Activated effector memory CD4-positive, alpha-beta T cell treated with Interleukin-2 at 50 U/mL for 16 hours (primary cell): ENCODE measurements around the gene IAPP.
"Not testable (repeated sequence)": the region's sequence is repeated elsewhere in the genome, so short reads cannot be mapped to it uniquely, and the experiment has no call there.

Source experiments
- DNase-seq: peaks from one replicate; pipeline ENCODE4 v3.0.0-alpha.2; 2020

IAPP gene

DNA sequence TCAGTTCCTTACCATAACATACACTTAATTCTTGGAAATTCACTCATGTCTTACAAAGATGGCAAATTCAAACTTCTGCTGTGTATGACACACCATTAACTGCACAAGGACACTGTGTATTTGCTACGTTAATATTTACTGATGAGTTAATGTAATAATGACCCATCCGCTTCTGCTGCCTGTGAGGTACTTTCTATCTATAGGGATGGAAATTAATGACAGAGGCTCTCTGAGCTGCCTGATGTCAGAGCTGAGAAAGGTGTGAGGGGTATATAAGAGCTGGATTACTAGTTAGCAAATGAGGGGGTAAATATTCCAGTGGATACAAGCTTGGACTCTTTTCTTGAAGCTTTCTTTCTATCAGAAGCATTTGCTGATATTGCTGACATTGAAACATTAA is at the start of gene IAPP:
IAPP (plus strand) TSS at position 301 of the 400 bp plus-strand sequence. CDS start 450 bp downstream, outside the sequence.
- DNase-seq = no peak

DNA sequence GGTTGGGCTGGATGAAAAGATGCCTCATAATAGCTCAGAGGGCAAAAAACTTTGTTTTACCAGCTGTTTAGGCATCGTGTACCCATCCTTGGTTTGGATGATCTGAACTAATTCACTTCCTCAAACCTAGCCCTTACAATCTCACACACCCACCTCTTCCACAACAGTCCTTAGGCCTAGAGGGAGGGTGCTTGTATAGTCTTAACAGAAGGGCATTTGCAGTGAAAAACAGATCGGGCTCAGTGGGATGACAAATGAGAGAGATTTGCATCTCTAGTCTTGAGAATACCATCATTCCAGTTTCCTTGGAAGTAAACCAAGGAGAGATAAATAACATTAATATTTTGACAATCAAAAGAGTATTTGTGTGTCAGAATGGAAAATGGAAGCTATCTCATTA is 49.0 kb upstream of the IAPP start:
- no peak for DNase-seq

DNA sequence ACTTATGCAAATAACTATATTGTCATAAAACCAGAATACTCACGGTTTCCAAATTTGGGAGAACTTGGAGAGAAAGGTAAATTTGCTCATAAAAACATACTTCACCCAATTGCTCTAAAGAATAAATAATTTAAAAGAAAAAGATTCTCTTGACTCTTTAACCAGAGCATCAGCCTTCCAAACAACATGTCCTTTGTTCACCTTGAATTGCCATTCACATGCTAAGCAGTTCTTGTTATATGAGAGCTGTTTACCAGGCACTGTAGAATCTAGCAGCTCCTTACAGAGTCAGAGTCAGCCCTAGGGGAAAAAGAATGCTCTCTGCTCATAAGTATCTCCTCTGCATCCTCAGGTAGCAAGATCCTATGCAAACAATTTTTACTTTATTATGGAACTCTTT is 48.2 kb upstream of the IAPP start:
- no peak for DNase-seq

DNA sequence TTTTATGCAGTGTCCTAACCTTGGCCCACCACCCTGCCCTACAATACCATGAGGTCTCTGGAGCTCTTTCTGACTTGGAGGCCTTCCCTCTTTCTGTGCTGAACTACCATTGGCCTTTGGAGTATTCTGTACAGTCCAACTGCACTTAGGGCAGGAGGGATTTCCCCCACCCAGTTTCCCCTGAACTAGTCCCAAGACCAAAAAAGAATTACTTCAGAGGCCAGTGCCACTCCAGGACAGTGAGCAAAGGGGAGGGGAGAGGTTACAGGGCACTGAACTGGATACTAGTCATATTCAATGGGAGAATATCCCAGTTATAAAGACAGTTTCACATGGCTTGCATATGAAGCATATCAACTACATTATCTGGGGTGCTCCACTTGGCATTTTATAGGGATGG is 44.1 kb upstream of the IAPP start:
- DNase-seq = no peak

DNA sequence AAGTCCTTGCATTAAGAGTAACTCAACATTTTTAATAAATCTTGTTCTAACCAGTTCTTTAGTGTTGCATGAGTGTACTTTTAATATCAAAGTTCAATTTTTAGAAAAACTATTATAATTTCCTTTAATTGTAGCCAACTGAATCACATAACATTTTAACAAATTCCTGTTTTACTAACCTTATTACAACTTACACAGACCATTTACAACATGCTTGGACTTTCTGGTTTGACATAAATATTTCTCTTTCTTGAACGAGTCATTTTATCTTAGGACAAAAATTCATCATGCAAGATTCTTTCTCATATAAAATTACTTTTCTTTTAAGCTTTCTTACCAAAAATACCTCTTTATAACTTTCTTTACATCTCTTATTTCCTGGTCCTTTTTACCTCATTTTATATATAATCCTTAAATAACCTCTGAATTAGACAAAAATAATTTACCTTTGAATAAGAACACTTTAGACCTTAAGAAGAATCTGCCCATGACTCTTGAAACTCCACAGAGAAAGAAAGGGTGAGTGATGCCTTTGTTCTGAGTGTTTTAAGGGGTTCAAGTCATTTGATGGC is 41.9 kb upstream of the IAPP start:
- DNase-seq = no peak

DNA sequence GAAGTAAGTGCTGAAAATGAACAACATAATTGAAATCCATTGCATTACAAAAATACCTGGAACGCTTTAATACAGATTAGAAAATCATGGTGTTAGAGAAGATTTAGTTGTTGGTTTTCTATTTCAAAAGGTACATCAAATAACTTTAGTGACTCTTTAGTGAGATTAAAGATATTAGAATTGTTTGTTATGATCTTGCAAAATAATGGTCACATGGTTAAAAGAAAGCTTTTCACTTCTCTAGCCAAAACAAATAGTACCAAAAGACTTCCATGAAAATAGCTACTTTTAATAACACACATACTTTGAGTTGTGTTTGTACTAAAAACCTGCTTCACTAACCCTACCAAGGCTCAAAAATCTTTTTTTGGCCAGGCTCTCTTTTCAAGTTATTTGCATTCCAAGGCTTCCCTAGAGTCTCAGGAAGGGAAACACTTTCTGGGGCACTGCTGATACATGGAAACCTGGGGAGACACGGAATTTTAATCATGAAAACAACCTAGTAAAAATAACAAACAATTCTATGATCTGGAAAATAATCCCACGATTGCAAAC is 37.9 kb upstream of the IAPP start, which contains the start of gene SLCO1A2:
SLCO1A2 (minus strand) TSS at position 147 of the 555 bp plus-strand sequence. CDS start 270 bp downstream, outside the sequence.
- no peak for DNase-seq

DNA sequence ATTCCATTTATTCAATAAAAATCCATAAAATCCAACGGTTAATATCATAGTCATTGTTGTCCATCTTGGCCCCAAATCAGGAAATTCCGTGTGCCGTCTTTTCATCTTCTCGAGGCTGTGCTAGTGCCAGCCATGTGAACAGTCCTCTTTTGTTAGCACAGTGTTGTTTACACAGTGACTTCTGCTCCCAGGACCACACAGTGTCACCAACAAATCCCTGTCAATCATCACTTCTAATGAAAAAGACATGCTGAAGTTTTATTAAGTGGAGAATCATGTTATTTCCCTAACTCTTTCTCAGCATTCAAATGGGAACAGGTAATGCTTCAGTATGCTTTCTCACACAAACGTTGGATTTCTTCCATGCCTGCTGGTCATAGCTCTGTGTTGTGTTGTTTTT is 36.0 kb upstream of the IAPP start:
- no peak for DNase-seq

DNA sequence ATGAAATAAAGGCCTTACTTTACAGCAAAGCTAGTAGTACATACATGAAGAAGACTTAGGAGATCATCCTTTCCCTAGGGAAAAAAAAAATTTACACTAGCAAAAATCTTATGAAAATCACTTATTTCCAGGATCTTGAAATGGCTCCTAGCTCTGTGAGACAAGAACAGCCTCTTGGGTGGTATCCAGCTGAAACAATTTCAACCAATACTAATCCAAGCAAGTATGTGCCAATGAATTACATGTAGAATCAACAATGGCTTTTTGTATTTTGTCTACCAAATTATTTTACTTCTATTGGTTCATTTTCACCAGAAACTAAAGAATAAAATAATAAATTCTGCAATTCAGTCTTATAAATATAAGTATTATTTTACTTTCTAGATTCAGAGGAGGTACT is 35.2 kb upstream of the IAPP start:
- DNase-seq = no peak

DNA sequence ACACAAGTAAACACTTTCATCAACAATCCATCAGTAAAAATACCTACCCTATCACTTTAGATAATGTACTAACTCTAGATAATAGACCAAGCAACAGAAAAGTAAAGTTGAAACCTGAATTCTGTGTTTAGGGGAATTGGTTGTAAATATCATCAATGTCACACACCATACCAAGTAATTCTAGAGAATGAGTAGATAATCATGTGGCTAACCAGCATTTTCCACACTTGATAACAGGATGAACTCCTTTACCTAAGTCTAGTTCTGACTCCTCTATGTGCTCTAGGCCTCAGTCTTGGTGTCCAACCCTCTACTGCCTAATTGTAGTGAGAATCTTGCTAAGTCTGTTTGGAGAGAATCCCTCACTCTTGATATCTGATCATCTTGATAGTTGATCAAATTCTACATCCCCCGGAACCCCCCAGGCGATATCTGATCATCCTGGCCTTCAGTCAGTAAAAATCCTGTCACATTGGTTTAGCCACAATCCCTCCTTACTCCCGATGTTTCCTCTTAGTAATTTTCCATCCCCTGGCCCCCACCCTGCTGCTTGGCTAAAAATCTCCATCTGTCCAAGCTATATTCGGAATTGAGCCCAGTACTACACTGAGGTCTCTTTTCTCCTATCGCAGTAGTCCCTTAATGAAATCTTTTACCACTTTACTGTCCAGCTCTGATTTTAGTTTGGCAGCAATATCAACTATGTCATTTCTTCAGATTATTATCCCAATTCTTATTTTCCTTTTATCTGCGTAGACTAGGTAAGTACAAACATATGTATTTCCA is 34.5 kb upstream of the IAPP start:
- no peak for DNase-seq

DNA sequence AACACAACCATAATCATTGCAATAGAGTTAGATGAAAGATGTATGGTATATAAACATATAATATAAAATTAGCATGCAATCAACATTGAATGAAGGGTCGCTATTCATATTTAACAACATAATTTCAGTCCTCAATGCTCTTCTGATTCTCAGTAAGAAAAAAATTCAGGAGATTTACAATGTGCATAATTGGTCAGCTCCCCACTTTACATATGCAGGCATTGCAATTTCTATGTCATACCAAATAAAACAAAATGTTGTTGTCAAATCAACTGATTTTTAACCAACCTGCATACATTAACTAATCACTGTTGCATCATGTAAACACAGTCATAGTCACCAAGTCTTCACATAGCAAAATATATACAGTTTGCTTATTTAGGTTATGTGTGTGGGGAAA is 32.8 kb upstream of the IAPP start:
- DNase-seq = no peak

DNA sequence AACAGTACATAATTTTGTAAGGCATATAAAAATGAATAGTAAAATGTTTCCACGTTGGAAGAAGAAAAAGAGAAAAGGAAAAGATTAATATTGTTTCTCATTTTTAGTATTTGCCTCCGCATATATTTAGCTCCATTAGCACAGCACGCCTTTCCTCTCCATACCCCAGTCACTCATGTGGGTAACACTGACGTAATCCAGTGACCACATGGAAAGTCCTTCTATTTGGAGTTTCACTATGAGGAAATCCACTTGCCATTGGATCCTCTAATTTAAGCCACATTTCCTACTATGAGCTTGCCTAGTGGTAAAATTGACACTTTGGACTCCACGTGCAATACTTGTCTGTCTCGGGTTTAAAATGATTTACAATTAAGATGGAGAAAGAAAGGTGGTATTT is 32.3 kb upstream of the IAPP start:
- DNase-seq = no peak

DNA sequence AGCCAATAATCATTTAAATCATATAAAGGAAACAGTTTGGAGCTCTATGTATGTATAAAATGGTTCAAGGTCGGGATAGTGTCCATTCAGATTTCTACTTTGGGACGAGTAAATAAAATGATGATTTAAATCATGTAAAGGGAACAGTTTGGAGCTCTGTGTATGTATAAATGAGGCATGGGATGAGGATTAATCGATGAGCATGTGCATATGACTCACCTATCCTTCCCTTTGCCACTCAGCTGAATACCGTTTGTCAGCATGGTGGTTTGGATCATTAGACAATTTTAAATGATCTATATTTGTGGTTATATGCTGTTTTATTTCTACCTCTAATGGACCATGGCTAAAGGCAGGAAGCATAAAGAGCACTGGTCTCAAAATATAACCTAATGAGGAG is 30.9 kb upstream of the IAPP start:
- no peak for DNase-seq

DNA sequence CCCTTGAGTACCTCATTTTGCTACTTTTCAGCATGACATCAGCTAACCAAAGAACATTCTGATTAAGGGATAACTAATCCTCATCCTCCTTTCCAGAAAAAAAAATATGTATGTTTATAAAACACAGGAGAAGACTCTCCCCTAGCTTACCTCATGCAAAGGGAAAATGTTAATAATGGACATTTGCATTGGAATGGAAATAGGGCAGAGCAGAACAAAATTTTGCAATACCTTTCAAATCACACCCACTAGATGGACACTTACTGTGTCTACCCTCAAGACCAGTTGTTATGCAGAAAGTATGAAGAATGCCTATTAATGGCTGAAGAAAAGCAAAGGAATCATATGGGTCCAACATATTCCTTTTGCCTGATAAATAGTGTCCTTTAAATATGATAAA is 29.1 kb upstream of the IAPP start:
- DNase-seq = no peak

DNA sequence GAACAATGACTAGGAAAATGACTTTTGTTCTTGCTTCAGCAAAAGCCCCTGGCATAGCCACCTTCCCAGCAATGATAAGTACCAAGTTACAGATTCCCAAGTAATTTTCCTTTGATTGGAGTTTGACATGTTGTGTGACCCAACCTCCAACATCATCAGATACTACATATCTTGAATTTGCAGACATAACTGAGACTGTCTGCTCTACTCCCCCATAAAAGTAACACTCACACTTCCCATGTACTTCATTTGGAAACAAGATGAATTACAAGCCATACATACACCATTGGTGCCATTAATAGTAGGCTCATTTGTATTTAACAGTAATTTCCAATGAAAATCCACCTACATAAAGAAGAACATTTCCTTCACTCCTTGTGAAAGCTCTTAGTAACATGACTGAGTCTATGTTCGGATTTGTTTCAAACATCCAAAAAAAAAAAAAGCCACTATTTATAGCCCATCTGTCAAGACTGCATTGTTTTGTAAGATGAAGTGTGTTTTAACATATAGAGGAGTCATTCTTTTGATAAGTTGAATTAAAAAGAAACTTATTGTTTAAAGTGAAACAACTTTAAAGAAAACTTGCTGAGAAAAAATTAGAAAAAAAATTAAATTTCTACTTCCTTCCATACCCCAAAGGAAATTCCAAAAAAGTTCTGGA is 26.0 kb upstream of the IAPP start:
- DNase-seq = no peak

DNA sequence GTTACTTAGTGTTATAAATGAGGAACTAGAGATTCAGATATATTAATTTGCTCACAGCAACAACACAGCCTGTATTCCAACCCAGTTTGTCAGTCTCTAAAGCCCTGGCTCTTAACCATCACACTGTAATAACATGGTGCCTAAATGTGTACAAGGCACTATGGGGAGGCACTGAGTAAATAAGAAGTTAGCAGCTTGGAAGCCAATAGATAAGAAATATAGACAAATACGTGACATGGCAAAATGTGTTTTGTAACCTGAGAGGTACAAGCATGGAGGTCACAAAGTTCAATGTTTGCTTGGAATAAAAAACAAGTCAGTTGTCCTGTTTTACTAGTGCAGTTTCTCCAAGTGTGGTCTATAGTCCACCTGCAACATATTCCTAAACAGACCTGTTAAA is 21.7 kb upstream of the IAPP start:
- DNase-seq = no peak

DNA sequence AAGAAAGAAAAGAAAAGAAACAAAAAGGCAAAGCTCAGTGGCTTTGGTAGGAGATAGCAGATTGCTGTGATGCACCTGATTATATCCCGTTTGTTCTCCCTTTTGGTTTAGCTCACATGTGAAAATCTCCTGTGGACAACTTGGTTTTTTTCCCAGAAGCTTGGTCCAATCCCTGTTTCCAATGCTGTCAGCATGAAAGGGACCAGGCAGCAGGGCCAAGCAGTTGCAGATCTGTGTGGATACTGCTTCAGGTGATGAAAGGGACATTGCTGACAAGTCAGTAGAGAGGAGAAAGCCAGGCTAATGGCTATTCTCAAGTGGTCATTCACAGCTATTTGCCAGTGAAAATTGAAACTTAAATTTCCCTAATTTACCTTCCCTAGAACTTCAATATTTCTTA is 19.2 kb upstream of the IAPP start:
- no peak for DNase-seq

DNA sequence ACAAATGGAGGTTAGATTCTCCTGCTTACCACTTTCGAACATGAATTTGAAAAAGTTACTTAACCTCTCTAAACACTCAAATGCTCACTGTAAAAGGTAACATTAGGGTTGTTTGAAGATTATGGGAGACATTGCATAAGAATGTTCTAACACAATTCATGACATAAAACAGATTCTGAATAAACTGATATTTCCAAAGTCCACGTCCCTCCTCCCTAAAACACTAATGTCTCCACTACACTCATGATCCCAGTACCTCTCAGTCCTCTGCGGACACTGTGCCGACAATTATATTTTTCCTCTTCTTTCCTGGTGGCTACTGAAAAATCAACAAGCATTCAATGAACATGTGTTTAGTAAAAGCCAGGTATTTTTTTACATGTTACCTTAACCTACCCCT is 18.8 kb upstream of the IAPP start:
- DNase-seq = no peak

DNA sequence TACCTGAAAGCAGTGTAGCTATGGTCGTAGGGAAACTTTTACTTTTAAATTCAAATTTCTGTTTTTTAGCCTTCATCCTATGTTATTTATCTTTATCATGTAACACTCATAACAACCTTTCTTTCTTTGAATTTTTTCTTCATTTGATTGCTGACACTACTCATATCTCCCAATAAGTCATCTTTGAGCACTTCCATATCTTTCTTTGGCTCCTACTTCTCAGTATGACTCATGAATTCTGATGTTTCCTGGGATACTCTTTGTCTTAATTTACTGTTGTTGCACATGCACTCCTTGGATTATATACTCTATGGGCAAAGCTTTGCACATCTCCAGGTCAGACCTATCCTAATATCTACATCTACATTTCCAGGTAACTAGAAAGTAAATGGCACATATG is 18.1 kb upstream of the IAPP start:
- DNase-seq = no peak

DNA sequence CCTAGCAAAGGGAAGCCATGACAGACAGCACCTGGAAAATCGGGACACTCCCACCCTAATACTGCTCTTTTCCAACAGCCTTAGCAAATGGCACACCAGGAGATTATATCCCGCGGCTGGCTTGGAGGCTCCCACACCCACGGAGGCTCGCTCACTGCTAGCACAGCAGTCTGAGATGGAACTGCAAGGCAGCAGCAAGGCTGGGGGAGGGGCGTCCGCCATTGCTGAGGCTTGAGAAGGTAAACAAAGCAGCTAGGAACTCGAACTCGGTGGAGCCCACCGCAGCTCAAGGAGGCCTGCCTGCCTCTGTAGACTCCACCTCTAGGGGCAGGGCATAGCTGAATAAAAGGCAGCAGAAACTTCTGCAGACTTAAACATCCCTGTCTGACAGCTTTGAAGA is 12.1 kb upstream of the IAPP start:
- DNase-seq = not testable (repeated sequence)

DNA sequence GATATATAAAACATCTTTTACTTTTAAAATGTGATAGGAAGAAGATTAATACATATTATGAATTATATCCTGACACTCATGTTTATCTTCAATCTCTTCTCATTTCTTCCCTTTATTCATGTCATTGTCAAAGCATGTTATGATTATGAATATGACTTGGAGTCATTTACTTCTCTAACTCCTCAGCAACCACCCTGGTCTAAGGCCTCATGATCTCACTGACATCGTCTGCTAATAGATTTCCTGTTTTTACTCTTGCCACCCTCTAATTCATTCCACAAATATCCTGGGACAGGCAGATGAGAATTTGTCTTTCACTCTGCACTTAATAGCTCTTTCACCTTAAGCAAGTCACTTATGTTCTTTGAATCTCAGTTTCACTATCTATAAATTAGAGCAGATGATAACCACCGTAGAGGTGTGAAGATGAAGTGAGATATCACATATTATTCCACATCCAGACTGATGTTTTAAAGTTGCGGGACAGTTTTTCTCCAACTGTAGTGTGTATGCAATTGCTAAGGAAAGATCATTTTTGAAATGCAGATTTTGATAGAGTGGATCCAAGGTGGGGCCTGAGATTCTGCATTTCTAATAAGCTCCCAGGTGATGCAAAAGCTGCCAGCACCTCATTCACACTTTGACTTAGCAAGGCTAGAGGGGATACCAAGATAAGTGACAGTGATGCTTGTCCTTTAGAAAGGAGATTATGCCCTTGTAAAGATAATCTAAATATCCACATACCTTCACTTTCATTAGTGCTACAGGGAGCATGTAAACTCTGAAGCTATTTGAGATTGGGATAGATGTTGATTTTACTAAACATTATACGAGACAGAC is 3.3 kb upstream of the IAPP start:
- no peak for DNase-seq

DNA sequence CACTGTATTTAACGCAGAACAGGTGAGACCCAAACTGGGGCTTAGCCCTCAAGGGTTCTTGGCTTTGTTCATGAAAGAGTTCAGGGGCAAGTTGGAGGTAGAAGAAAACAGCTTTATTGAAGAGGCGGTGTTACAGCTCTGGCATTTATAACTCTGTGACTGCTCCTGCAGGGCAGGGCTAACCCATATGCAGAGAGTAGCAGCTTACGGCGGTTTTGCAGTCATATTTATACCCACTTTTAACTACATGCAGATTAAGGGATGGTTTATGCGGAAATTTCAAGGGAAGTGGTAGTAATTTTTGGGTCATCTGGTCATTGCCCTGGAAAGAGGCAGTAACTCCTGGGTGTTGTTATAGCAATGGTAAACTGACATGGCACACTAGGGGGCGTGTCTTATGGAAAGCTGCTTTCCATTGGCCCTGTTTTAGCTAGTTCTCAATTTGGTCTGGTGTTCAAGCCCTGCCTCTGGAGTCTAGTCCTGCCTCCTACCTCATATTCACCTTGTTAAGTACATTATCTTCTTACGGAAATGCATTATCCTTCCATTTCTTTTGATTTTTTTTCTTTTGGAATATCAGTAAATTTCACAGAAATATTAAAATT is 1.8 kb upstream of the IAPP start:
- DNase-seq = no peak

DNA sequence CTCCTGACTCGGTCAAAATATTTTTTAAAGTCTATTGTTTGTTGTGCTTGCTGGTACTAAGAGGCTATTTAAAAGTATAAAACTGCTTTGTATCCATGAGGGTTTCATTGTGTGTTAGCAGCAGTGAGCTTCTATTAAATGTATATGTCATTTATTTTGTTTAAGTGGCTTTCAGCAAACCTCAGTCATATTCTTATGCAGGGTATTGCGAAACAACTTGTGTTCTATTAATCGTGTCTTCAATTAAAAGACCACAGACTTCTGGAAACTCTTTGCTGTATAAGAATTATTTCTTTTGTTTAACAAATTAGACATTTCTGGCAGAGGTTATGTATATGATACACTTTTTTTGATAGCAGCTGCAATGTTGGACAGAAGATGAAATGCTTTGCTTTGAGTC is 6.5 kb downstream of the IAPP start:
- no peak for DNase-seq

DNA sequence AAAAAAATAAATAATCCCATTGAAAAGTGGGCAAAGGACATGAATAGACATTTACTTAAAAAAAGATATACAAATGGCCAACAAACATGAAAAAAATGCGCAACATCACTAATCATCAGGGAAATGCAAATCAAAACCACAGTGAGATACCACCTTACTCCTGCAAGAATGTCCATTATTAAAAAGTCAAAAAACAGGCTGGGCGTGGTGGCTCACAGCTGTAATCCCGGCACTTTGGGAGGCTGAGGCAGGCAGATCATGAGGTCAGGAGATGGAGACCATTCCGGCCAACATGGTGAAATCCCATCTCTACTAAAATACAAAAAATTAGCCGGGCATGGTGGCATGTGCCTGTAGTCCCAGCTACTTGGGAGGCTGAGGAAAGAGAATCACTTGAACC is 8.6 kb downstream of the IAPP start:
- not testable (repeated sequence) for DNase-seq
